OCI-LY1 (cell line): ENCODE results near the gene DPT.

Source experiments
- H2AFZ ChIP-seq: fragments of 200-600 bp; sonication (generic), shearing (Covaris generic); 2 replicates; pipeline ENCODE4 v1.6.0; 2014; ENCODE audit warnings: antibody characterized with exemption, mild to moderate bottlenecking, low read length
- H3F3A ChIP-seq: fragments of 200-600 bp; sonication (generic), shearing (Covaris generic); 2 replicates; pipeline ENCODE4 v1.6.0; 2014; ENCODE audit warnings: mild to moderate bottlenecking, antibody characterized with exemption, low read length, moderate library complexity; ENCODE audit not compliant: insufficient read depth
- H3K27ac ChIP-seq: fragments of 200-600 bp; sonication (generic); 2 replicates; pipeline ENCODE4 v1.5.1; 2014; ENCODE audit warnings: low read length, mixed run types, mild to moderate bottlenecking, low read depth; ENCODE audit not compliant: poor library complexity, severe bottlenecking
- H3K27me3 ChIP-seq: fragments of 200-600 bp; sonication (generic); 2 replicates; pipeline ENCODE4 v1.6.0; 2014; ENCODE audit warnings: antibody characterized with exemption, mild to moderate bottlenecking, low read length, moderate library complexity; ENCODE audit not compliant: insufficient read depth
- H3K36me3 ChIP-seq: fragments of 200-600 bp; sonication (generic); 2 replicates; pipeline ENCODE4 v1.6.1; 2014; ENCODE audit warnings: mild to moderate bottlenecking, antibody characterized with exemption, low read length, moderate library complexity, mixed read lengths; ENCODE audit not compliant: insufficient read depth
- H3K4me1 ChIP-seq: fragments of 200-600 bp; sonication (generic); 2 replicates; pipeline ENCODE4 v1.5.1; 2014; ENCODE audit warnings: mild to moderate bottlenecking, low read length, moderate library complexity; ENCODE audit not compliant: insufficient read depth, severe bottlenecking
- H3K4me2 ChIP-seq: fragments of 200-600 bp; sonication (generic), shearing (Covaris generic); 2 replicates; pipeline ENCODE4 v1.6.1; 2014; ENCODE audit warnings: low read length
- H3K4me3 ChIP-seq: fragments of 200-600 bp; sonication (generic); 2 replicates; pipeline ENCODE4 v1.5.1; 2014; ENCODE audit warnings: low read length, low read depth, mild to moderate bottlenecking, mixed read lengths; ENCODE audit not compliant: poor library complexity, severe bottlenecking
- H3K79me2 ChIP-seq: fragments of 200-600 bp; shearing (Covaris generic); 2 replicates; pipeline ENCODE4 v1.6.1; 2016; ENCODE audit warnings: mixed run types, low read length, mixed read lengths; ENCODE audit not compliant: insufficient read depth
- H3K9ac ChIP-seq: fragments of 200-600 bp; sonication (generic), shearing (Covaris generic); 2 replicates; pipeline ENCODE4 v1.6.1; 2014; ENCODE audit warnings: mild to moderate bottlenecking, low read length, mixed read lengths
- H3K9me2 ChIP-seq: fragments of 200-600 bp; sonication (generic), shearing (Covaris generic); 2 replicates; pipeline ENCODE4 v1.6.1; 2014; ENCODE audit warnings: low read depth, mild to moderate bottlenecking, low read length, mixed read lengths
- H3K9me3 ChIP-seq: fragments of 200-600 bp; shearing (Covaris generic); 2 replicates; pipeline ENCODE4 v1.6.1; 2014; ENCODE audit warnings: low read length, mixed read lengths
- H4K20me1 ChIP-seq: fragments of 200-600 bp; sonication (generic), shearing (Covaris generic); 2 replicates; pipeline ENCODE4 v1.6.0; 2016; ENCODE audit warnings: mild to moderate bottlenecking, low read length; ENCODE audit not compliant: insufficient read depth
- EZH2 ChIP-seq: fragments of 200-600 bp; sonication (generic), shearing (Covaris generic); IDR thresholded peaks from 2 replicates; pipeline ENCODE4 v1.8.0; 2017; ENCODE audit warnings: borderline replicate concordance, mixed run types, mild to moderate bottlenecking, antibody characterized with exemption, low read length, moderate library complexity, mixed read lengths
- TF ChIP-seq, protein P1 (sequence below): fragments of 200-600 bp; sonication (generic), shearing (Covaris generic); IDR thresholded peaks from 2 replicates; pipeline ENCODE4 v1.5.1; 2017; ENCODE audit warnings: mild to moderate bottlenecking, antibody characterized with exemption, low read length, moderate library complexity, mixed read lengths

DPT gene

DNA sequence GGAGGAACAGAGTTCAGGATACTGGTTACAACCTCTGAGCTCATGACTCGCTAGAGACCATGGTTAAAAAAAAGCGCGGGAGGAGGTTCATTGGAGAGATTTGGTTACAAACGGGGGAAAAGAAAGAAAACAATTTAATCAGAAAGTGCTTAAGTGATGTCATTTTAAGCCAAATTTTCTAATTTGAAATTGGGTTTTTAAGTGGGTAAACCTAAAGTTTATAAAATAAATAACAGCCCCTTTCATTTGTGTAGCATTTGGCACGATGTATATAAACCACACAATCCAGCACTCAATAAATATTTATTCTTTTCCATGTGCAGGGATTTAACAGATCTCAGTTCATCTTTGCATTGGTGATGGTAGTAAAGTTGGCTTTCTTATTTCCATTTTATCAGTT, 7.0 kb upstream of the DPT start:
- no peaks in the 10 kb centered on the region for H3K9me3 ChIP-seq
- H3K4me2 ChIP-seq, result no peak overlapping the region
- no peaks in the 10 kb centered on the region for H3K79me2 ChIP-seq
- H2AFZ ChIP-seq, result no peak overlapping the region
- H3K27me3 ChIP-seq, result no peaks in the 10 kb centered on the region
- no peaks in the 10 kb centered on the region for H3K9me2 ChIP-seq
- no peak for TF ChIP-seq EZH2
- TF ChIP-seq, protein P1, sequence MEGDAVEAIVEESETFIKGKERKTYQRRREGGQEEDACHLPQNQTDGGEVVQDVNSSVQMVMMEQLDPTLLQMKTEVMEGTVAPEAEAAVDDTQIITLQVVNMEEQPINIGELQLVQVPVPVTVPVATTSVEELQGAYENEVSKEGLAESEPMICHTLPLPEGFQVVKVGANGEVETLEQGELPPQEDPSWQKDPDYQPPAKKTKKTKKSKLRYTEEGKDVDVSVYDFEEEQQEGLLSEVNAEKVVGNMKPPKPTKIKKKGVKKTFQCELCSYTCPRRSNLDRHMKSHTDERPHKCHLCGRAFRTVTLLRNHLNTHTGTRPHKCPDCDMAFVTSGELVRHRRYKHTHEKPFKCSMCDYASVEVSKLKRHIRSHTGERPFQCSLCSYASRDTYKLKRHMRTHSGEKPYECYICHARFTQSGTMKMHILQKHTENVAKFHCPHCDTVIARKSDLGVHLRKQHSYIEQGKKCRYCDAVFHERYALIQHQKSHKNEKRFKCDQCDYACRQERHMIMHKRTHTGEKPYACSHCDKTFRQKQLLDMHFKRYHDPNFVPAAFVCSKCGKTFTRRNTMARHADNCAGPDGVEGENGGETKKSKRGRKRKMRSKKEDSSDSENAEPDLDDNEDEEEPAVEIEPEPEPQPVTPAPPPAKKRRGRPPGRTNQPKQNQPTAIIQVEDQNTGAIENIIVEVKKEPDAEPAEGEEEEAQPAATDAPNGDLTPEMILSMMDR, result no peak
- no peaks in the 10 kb centered on the region for H3K36me3 ChIP-seq
- no peak overlapping the region for H3K4me3 ChIP-seq
- H4K20me1 ChIP-seq, result no peaks in the 10 kb centered on the region
- no peak overlapping the region for H3K27ac ChIP-seq
- no peaks in the 10 kb centered on the region for H3F3A ChIP-seq
- H3K4me1 ChIP-seq, result no peaks in the 10 kb centered on the region
- no peak overlapping the region for H3K9ac ChIP-seq

DNA sequence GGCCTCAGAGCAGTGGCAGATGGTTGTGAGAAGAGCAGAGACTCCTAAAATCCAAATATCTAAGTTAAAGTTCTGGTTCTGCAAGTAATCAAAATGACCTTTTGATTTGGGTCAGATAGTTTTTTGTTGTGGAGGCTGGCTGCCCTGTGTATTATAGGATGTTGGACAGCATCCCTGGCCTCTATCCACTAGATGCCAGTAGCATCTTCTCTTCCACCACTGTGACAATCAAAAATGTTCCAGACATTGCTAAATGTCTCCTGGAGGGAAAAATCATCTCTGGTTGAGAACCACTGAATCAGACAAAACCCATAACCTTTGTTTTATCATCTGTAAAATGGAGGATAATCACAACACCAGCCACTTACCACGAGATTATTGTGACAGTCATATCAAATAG, 5.9 kb upstream of the DPT start:
- Histone ChIP-seq H3F3A (no peaks in the 10 kb centered on the region), H3K27me3 (no peaks in the 10 kb centered on the region), H3K4me1 (no peaks in the 10 kb centered on the region), H3K9me2 (no peaks in the 10 kb centered on the region), H3K79me2 (no peaks in the 10 kb centered on the region), H3K9ac (no peak overlapping the region), H3K9me3 (no peaks in the 10 kb centered on the region), H4K20me1 (no peaks in the 10 kb centered on the region), H3K36me3 (no peaks in the 10 kb centered on the region), H3K4me3 (no peak overlapping the region), H3K27ac (no peak overlapping the region), H3K4me2 (no peak overlapping the region), H2AFZ (no peak overlapping the region)
- TF ChIP-seq EZH2, result no peak
- TF ChIP-seq, protein P1, result no peak

DNA sequence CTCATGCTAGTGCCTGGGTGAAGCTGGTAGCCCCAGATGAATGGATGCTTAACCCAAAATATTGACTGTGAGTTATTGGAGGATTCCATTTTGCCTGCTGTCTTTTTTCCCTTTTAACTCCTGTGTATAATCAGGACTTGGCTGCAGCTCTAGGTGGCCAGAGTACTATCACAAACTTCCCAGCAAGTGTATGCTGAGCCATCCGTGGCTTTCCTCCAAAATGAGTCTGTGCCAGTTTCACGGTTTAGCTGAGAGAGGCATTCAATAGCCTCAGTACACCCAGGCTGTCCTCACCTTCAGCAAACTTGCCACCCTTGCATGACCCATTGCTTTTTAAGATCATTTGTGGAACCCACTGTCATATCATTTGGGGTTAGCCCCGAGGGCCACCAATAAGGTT, 5.3 kb upstream of the DPT start:
- Histone ChIP-seq H3K79me2 (no peaks in the 10 kb centered on the region), H3K4me1 (no peaks in the 10 kb centered on the region), H3K27ac (no peak overlapping the region), H3K9me3 (no peaks in the 10 kb centered on the region), H3K4me2 (no peak overlapping the region), H3K27me3 (no peaks in the 10 kb centered on the region), H3K9ac (no peak overlapping the region), H3K36me3 (no peaks in the 10 kb centered on the region), H3K4me3 (no peak overlapping the region), H4K20me1 (no peaks in the 10 kb centered on the region), H2AFZ (no peak overlapping the region), H3K9me2 (no peaks in the 10 kb centered on the region), H3F3A (no peaks in the 10 kb centered on the region)
- no peak for TF ChIP-seq EZH2
- TF ChIP-seq, protein P1, result no peak
